ENCODE results near the gene OOSP4B.
"Not testable (repeated sequence)": the region's sequence is repeated elsewhere in the genome, so short reads cannot be mapped to it uniquely, and the experiment has no call there.

The OOSP4B gene

GRCh38 chr11:60016881-60017280, at the start of gene OOSP4B:
Gene OOSP4B, plus strand, starts transcription at chr11:60017181.
- DNase-seq (ENCODE audit: low read depth) = no peak

DNA sequence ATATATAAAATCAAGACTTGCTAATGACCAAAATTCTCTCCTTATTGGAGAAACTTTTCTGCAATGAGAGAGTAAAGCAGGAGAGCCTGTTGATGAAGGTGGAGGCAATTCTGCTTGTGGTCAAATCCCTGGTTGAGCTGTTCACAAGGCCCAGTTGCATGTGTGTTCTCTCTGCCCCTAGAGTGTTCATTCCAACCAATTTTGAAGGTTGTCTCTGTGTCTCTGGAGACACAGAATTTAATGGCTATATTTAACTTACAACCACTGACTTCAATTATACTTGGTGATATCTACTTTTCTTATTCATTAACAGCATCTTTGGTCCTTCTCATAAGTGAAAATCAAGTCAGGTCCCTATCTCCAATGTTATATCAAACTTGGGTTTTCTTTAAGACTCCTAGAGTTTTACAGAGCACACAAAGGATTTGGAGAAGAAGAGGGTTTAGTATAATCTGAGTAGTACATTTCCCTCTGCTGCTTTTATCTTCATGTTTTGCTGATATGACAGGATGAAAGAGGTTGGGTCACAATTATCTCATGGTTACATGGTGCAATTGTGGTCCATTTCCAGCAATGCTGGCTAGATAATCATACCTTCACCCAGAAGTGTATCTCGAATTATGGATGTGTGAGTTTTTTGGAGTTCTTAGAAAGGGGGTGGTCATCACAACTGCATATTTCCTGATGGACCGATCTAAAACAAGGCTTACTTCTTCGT, 49.1 kb upstream of the OOSP4B start:
- DNase-seq (ENCODE audit: low read depth) = no peak

- no peak for DNase-seq (ENCODE audit: low read depth)
Observed at GRCh38 chr11:59968395-59968783, 48.6 kb upstream of the OOSP4B start.

GRCh38 chr11:59973097-59973496, 43.9 kb upstream of the OOSP4B start:
- no peak for DNase-seq (ENCODE audit: low read depth)

- DNase-seq (ENCODE audit: low read depth) = no peak
Observed at GRCh38 chr11:59981106-59981770, 35.7 kb upstream of the OOSP4B start.

DNA sequence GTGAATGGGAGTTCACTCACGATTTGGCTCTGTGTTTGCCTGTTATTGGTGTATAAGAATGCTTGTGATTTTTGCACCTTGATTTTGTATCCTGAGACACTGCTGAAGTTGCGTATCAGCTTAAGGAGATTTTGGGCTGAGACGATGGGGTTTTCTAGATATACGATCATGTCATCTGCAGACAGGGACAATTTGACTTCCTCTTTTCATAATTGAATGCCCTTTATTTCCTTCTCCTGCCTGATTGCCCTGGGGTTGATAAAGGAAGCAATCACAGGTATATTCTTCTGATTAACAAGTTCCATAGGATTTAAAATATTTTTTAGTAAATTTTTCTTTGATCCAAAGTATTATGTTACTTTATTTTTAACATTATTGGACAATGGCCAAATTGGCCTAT, 34.9 kb upstream of the OOSP4B start:
- not testable (repeated sequence) for DNase-seq (ENCODE audit: low read depth)

GRCh38 chr11:59983212-59983611, 33.8 kb upstream of the OOSP4B start:
- DNase-seq (ENCODE audit: low read depth) = no peak

DNA sequence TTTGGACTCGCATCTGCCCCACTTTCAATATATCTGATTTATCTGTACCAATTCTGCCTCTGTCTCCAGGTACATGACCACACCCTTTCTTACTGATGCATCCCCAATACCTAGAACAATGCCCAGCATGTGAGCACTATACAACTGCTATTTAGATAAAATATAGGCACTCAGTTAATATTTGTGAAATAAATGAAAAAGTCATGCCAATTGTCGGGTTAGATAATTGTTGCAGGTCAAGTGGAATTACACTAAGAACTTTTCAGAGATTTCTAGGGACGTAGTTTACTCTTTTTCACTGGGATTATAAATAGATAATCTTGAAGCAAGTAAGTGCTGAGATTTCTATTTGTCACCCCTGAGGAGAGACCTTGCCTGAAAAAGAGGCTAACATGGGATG, 32.6 kb upstream of the OOSP4B start:
- DNase-seq (ENCODE audit: low read depth) = no peak

DNA sequence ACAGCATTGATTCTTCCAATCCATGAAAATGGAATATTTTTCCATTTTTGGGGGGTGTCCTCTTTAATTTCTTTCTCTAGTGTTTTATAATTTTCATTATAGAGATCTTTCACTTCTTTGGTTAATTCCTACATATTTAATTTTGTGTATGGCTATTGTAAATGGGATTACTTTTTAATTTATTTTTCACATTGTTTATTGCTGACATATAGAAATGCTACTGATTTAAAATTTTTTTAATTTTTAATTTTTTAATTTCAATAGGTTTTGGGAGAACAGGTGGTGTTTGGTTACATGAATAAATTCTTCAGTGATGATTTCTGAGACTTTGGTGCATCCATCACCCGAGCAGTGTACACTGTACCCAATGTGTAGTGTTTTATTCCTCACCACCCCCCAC, 26.6 kb upstream of the OOSP4B start:
- DNase-seq (ENCODE audit: low read depth) = no peak

DNA sequence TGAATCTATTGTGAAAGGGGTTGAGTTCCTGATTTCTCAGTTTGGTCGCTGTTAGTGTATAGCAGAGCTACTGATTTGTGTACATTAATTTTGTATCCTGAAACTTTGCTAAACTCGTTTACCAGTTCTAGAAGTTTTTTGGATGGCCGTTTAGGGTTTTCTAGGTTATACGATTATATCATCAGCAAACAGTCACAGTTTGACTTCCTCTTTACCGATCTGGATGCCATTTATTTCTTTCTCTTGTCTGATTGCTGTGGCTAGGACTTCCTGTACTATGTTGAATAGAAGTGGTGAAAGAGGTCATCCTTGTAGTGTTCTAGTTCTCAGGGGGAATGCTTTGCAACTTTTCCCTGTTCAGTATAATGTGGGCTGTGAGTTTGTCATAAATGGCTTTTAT, 24.6 kb upstream of the OOSP4B start:
- DNase-seq (ENCODE audit: low read depth) = no peak

DNA sequence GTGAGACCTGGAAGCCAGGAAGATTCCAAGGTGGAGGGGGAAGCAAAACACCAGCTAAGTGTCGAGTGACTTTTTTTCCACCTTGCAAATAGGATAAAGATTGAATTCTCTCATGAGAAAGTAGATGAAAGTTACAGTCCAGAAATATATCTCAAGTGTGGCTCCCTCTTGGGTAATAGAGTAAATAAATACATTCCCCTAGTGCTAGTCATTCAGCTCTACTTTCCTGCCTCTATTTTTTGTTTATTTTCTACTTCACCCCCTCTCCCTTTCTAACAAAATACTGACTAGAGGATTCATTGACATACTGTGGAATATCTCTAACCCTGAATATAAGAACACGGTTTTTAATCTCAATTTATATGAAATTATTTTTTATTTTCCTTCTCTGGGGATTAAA, 19.2 kb upstream of the OOSP4B start:
- DNase-seq (ENCODE audit: low read depth) = no peak

DNA sequence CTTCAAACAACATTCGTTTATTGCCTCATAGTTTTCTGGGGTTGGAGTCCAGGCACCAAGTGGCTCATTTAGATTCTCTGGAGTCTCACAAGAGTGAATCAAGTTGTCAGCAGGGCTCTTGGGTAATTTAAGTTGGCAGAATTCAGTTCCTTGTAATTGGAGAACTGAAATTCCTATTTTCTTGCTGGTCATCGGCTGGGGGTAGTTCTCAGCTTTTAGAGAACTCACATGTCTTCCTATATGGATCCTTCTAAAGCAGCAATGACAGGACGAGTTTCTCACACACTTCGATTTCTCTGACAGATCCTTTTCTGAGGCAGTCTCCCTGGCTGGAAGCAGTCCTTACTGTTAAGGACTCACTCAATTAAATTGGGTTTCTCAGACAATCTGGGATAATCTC, 17.3 kb upstream of the OOSP4B start:
- DNase-seq (ENCODE audit: low read depth) = no peak

DNA sequence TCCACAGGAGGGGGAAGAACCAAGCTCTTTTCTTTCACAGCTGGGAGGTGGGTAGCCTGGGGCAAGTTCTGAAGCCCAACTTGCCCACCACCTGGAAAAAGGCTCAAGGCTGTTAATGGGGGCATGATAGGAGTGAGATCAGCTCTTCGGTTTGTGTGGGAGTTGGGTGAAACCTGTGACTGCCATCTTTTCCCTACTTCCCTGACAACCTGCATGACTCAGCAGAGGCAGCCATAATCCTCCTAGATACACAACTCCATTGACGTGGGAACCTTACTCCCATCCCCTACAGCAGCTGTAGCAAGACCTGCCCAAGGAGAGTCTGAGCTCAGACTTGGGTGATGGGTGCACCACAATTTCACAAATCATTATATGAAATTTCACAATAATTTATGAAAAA, 13.3 kb upstream of the OOSP4B start:
- DNase-seq (ENCODE audit: low read depth) = no peak

- no peak for DNase-seq (ENCODE audit: low read depth)
Observed at GRCh38 chr11:60005360-60005759, 11.6 kb upstream of the OOSP4B start.

DNA sequence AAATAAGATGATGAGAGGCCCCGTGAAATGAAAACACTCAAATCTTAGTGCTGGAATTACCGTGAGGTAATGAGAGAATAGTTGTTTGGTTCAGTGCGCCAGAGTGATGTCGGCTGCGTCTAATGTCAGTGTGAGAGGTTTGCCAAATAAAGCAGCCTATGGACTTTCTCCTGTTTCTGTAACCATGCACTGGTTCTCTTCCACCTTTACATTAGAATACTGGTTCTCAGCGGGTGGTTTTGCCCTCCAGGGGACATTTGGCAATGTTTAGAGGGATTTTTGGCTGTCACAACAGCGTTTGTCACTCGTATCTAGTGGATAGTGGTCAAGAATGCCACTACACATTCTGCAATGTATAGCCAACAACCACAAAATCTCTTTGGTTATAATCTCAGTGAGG, 1.1 kb downstream of the OOSP4B start:
- no peak for DNase-seq (ENCODE audit: low read depth)

DNA sequence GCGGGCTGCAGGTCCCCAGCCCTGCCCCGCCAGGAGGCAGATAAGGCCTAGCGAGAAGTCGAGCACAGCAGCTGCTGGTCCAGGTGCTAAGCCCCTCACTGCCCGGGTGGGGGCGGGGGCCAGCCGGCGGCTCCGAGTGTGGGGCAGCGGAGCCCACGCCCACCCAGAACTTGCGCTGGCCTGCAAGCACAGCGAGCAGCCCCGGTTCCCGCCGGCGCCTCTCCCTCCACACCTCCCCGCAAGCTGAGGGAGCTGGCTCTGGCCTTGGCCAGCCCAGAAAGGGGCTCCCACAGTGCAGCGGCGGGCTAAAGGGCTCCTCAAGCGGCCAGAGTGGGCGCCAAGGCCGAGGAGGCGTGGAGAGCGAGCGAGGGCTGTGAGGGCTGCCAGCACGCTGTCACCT, 3.4 kb downstream of the OOSP4B start:
- not testable (repeated sequence) for DNase-seq (ENCODE audit: low read depth)

- DNase-seq (ENCODE audit: low read depth) = no peak
Observed at GRCh38 chr11:60029015-60029632, 12.1 kb downstream of the OOSP4B start.

GRCh38 chr11:60040109-60040508, 23.1 kb downstream of the OOSP4B start, which contains the start of gene OOSP2:
Gene OOSP2, plus strand, starts transcription at chr11:60040409. Its CDS starts 51 bp downstream, at chr11:60040460.
- DNase-seq (ENCODE audit: low read depth) = no peak

DNA sequence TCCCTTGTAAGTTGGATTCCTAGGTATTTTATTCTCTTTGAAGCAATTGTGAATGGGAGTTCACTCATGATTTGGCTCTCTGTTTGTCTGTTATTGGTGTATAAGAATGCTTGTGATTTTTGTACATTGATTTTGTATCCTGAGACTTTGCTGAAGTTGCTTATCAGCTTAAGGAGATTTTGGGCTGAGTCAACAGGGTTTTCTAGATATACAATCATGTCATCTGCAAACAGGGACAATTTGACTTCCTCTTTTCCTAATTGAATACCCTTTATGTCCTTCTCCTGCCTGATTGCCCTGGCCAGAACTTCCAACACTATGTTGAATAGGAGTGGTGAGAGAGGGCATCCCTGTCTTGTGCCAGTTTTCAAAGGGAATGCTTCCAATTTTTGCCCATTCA, 33.4 kb downstream of the OOSP4B start:
- not testable (repeated sequence) for DNase-seq (ENCODE audit: low read depth)

DNA sequence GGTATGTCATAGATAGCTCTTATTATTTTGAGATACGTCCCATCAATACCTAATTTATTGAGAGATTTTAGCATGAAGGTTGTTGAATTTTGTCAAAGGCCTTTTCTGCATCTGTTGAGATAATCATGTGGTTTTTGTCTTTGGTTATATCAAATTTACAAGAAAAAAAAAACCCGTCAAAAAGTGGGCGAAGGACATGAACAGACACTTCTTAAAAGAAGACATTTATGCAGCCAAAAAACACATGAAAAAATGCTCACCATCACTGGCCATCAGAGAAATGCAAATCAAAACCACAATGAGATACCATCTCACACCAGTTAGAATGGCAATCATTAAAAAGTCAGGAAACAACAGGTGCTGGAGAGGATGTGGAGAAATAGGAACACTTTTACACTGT, 33.9 kb downstream of the OOSP4B start:
- DNase-seq (ENCODE audit: low read depth) = not testable (repeated sequence)

DNA sequence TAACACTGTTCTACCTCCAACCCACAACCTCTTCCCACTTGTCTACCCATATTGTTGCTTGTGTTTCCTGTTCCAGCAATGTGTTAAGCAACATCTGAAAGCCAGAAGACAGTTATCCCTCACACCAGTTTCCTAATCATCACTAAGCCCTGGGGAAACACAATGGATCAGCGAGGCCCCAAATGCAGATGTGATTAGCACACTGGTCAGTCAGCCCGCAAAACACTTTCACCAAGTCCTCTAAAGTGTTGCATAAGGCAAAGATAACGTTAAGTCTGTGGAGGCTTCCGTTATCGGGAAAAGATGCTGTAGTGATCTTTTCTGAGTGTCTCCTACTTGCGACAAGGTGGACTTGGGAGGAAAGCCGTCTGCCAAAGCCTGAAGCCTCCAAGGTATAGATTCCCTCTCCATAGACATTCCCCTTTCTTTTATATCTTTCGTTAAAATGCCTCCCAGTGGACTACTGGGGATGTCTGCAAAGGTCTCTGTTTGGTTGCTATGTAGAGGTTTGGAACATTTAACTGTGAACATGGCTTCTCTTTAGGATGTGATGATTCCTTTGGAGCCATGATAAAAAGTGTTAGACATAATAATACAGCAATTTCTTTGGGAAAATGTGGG, 39.5 kb downstream of the OOSP4B start, which contains the start of gene MS4A3:
MS4A3 (plus strand) TSS at position 317 of the 621 bp plus-strand sequence. CDS start 4,496 bp downstream, outside the sequence.
- no peak for DNase-seq (ENCODE audit: low read depth)

DNA sequence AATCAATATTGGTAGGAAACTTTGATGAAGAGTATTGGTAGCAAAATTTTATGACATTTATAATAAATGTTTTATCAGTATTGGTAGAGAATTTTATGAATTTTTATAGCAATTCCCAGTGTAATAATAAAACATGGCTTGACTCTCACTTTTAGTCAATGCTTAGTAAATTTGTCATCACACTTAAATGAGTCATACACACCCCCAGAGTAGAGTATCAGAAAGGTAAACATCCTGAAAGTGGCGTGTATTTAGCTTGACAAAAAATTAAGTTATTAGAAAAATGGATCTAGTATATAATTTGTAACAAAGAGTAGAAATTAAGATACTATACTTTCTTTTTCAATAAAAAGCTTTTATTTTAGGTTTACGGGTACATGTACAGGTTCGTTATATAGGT, 42.1 kb downstream of the OOSP4B start:
- DNase-seq (ENCODE audit: low read depth) = no peak

Measured in HS-27A (cell line).